GM12878 (cell line): Measurements from ENCODE around the gene TYK2. TPM values are rescaled to one million over a fixed set of nuclear protein-coding genes. Genes with fewer than 3 reads are reported as not detected.

Experiments used
- ATAC-seq: fragments of 200-7000 bp; cut with Tn5 transposase; 3 replicates; pipeline ENCODE4 v1.9.1; 2020; ENCODE audit warnings: mild to moderate bottlenecking, moderate library complexity
- BruUV-seq: library from RNA; stranded (reverse); fragments of 400-500 nt; replicated peaks from 2 replicates; lab custom pipeline; 2021; lab: Mats Ljungman, UMichigan
- CTCF ChIA-PET: fragments of 300-600 bp; sonication (Branson Sonifier 250); formaldehyde crosslinking; extraction: SDS; loops from one replicate; lab custom pipeline; 2021; ENCODE audit warnings: inconsistent platforms; lab: Yijun Ruan, JAX
- POLR2A ChIA-PET: fragments of 350-600 bp; formaldehyde crosslinking; extraction: SDS; loops from one replicate; lab custom pipeline; 2021; ENCODE audit warnings: inconsistent platforms; lab: Charles Lee
- RAD21 ChIA-PET: fragments of 300-600 bp; sonication (Branson Sonifier 250); formaldehyde crosslinking; loops from one replicate; lab custom pipeline; 2023; ENCODE audit warnings: antibody characterized with exemption; ENCODE audit not compliant: unreplicated experiment; lab: Charles Lee
- SMC1A ChIA-PET: fragments of 300-600 bp; sonication (Branson Sonifier 250); formaldehyde crosslinking; loops from one replicate; lab custom pipeline; 2023; ENCODE audit not compliant: unreplicated experiment, uncharacterized antibody; lab: Charles Lee
- DNase-seq: peaks from one replicate; pipeline ENCODE4 v3.0.0-alpha.2; 2011; ENCODE audit warnings: low read depth, low spot score
- FAIRE-seq: peaks from 3 replicates; lab custom pipeline; 2011; peaks lifted over from hg19 to GRCh38; lab: Jason Lieb, UNC
- H2AFZ ChIP-seq: 2 replicates; pipeline ENCODE4 v1.6.0; 2011; ENCODE audit warnings: low read depth, low read length, control low read depth; ENCODE audit not compliant: control insufficient read depth
- H3K27ac ChIP-seq: 2 replicates; pipeline ENCODE4 v1.5.1; 2011; ENCODE audit warnings: control low read depth; ENCODE audit not compliant: control insufficient read depth, insufficient read depth
- H3K27me3 ChIP-seq, 2 experiments: replicated peaks in 1 of 2; 2 replicates each; pipeline versions ENCODE4 v1.6.0 to v1.6.1; 2011; ENCODE audit warnings: low read length in 1 of 2; ENCODE audit not compliant: control insufficient read depth in 2 of 2, insufficient read depth in 2 of 2
- H3K36me3 ChIP-seq, 2 experiments: 2 replicates each; pipeline ENCODE4 v1.5.1; 2011; ENCODE audit warnings: low read length in 1 of 2; ENCODE audit not compliant: control insufficient read depth in 2 of 2, insufficient read depth in 2 of 2
- H3K4me1 ChIP-seq: 2 replicates; pipeline ENCODE4 v1.6.1; 2011; ENCODE audit warnings: mild to moderate bottlenecking, low read length, moderate library complexity, mixed read lengths; ENCODE audit not compliant: control insufficient read depth, insufficient read depth
- H3K4me2 ChIP-seq: 2 replicates; pipeline ENCODE4 v1.6.0; 2011; ENCODE audit warnings: control low read depth; ENCODE audit not compliant: control insufficient read depth, insufficient read depth
- H3K4me3 ChIP-seq: fragments of 200-600 bp; sonication (generic); 2 replicates; pipeline ENCODE4 v1.5.1; 2016
- H3K79me2 ChIP-seq: 2 replicates; pipeline ENCODE4 v1.6.0; 2011; ENCODE audit warnings: low read length; ENCODE audit not compliant: control insufficient read depth, insufficient read depth
- H3K9ac ChIP-seq: 2 replicates; pipeline ENCODE4 v1.8.0; 2011; ENCODE audit warnings: low read length, control low read depth, mixed read lengths; ENCODE audit not compliant: control insufficient read depth, insufficient read depth
- H3K9me3 ChIP-seq: replicated peaks from 3 replicates; pipeline ENCODE4 v1.5.1; 2011; ENCODE audit warnings: mild to moderate bottlenecking, low read length; ENCODE audit not compliant: control insufficient read depth, insufficient read depth
- H4K20me1 ChIP-seq: 2 replicates; pipeline ENCODE4 v1.6.0; 2011; ENCODE audit not compliant: control insufficient read depth, insufficient read depth
- FOXK2 ChIP-seq: fragments of 450-650 bp; IDR thresholded peaks from 2 replicates; pipeline ENCODE4 v1.6.1; 2017; ENCODE audit warnings: mild to moderate bottlenecking, moderate library complexity
- GATAD2B ChIP-seq: fragments of 450-650 bp; conservative IDR thresholded peaks from 2 replicates; pipeline ENCODE4 v1.6.1; 2017; ENCODE audit warnings: low read depth, mild to moderate bottlenecking, moderate library complexity
- MTA3 ChIP-seq: IDR thresholded peaks from 2 replicates; pipeline ENCODE4 v1.6.1; 2012; ENCODE audit warnings: low read length, inconsistent platforms, borderline replicate concordance
- NFYA ChIP-seq: IDR thresholded peaks from 2 replicates; pipeline ENCODE4 v1.6.1; 2011; ENCODE audit warnings: low read depth, mild to moderate bottlenecking, low read length, improper control_type of control experiment, borderline replicate concordance
- NR2C1 ChIP-seq: fragments of 450-650 bp; IDR thresholded peaks from 2 replicates; pipeline ENCODE4 v1.6.1; 2017; ENCODE audit warnings: antibody characterized with exemption, mild to moderate bottlenecking, moderate library complexity
- PAX5 ChIP-seq: IDR thresholded peaks from 2 replicates; pipeline ENCODE4 v1.6.1; 2011; ENCODE audit warnings: low read depth, low read length, borderline replicate concordance
- POLR2AphosphoS2 ChIP-seq: IDR thresholded peaks from 2 replicates; pipeline ENCODE4 v1.6.1; 2011; ENCODE audit warnings: low read depth, mild to moderate bottlenecking, low read length, improper control_type of control experiment, moderate library complexity
- RB1 ChIP-seq: fragments of 450-650 bp; formaldehyde crosslinking; IDR thresholded peaks from 2 replicates; pipeline ENCODE4 v1.6.1; 2017; ENCODE audit warnings: mild to moderate bottlenecking, borderline replicate concordance
- RFX5 ChIP-seq: IDR thresholded peaks from 2 replicates; pipeline ENCODE4 v1.6.1; 2011; ENCODE audit warnings: low read depth, low read length, improper control_type of control experiment
- SIN3A ChIP-seq: IDR thresholded peaks from 2 replicates; pipeline ENCODE4 v1.6.1; 2012; ENCODE audit warnings: low read depth, low read length, improper control_type of control experiment
- TAF1 ChIP-seq: IDR thresholded peaks from 2 replicates; pipeline ENCODE4 v1.6.1; 2011; ENCODE audit warnings: mild to moderate bottlenecking, low read depth, low read length, borderline replicate concordance
- TARDBP ChIP-seq: IDR thresholded peaks from 2 replicates; pipeline ENCODE4 v1.6.1; 2016; ENCODE audit warnings: borderline replicate concordance
- ZBTB11 ChIP-seq: fragments of 450-650 bp; formaldehyde crosslinking; IDR thresholded peaks from 2 replicates; pipeline ENCODE4 v1.5.0; 2022; ENCODE audit warnings: mild to moderate bottlenecking, missing genetic modification characterization
- ZNF207 ChIP-seq: fragments of 450-650 bp; IDR thresholded peaks from 2 replicates; pipeline ENCODE4 v1.6.1; 2014; ENCODE audit warnings: antibody characterized with exemption, mild to moderate bottlenecking, borderline replicate concordance
- ZNF622 ChIP-seq: fragments of 450-650 bp; IDR thresholded peaks from 2 replicates; pipeline ENCODE4 v1.6.1; 2017; ENCODE audit warnings: mild to moderate bottlenecking, inconsistent platforms
- ZSCAN29 ChIP-seq: fragments of 450-650 bp; IDR thresholded peaks from 2 replicates; pipeline ENCODE4 v1.6.1; 2017; ENCODE audit warnings: mild to moderate bottlenecking, moderate library complexity
- WGBS: methylation state at CpG from one replicate; pipeline ENCODE4 v1.1.6; 2016; ENCODE audit warnings: low lambda C conversion rate; ENCODE audit not compliant: insufficient replicate concordance, insufficient coverage; ENCODE audit errors: missing lambda C conversion rate; 5-methylcytosine and 5-hydroxymethylcytosine counted together
- in situ Hi-C: fragments of 300-500 bp; cut with MboI; formaldehyde crosslinking; loops from 9 replicates; pipeline ENCODE4 v1.14.3; 2018; ENCODE audit warnings: mixed read lengths
- intact Hi-C: fragments of 100-400 bp; cut with micrococcal nuclease; formaldehyde crosslinking; loops from one replicate; pipeline ENCODE4 v1.14.2; 2022; ENCODE audit not compliant: unreplicated experiment
- polyA plus RNA-seq, 11 experiments: library from polyadenylated mRNA; depleted of rRNA in 4 of 11; unstranded in 6 of 11; stranded (reverse) in 5 of 11; fragments of >200 nt; fragmentation: Nextera tagmentation in 4 of 11; fragmentation: Illumina TruSeq in 1 of 11; extraction: Ambion mirVana in 4 of 11; extraction: Trizol in 1 of 11; gene quantifications; 1 replicate in 1 of 11; 2 replicates in 10 of 11; pipeline versions ENCODE4 v1.2.1 to v1.2.3, GENCODE V29; 2011 to 2016; ENCODE audit warnings: inconsistent platforms in 2 of 11, missing spikeins in 2 of 11, low read depth in 1 of 11
- total RNA-seq, 4 experiments: library from RNA; depleted of rRNA in 3 of 4; stranded (reverse); fragments of >200 nt in 3 of 4; fragmentation: Illumina TruSeq in 1 of 4; extraction: Trizol in 1 of 4; gene quantifications; 2 replicates each; pipeline versions ENCODE4 v1.2.1 to v1.2.3, GENCODE V29; 2013 to 2021

Gene TYK2
- total and polyA plus RNA-seq, 10 of the 15 experiments (the other 5 are each of a cell fraction or from before 2014, with no cell fraction given): 36.4 to 364 (median 179) TPM

GRCh38 chr19:10395003-10395402, 14.6 kb upstream of the TYK2 start:
- Histone ChIP-seq H3K27ac (no peak overlapping the region), H3K4me3 (no peak overlapping the region), H3K4me1 (0 out of 2 replicates have a peak, but pooled peaks cover 4% of the 10 kb centered on the region), H4K20me1 (no peaks in the 10 kb centered on the region), H2AFZ (no peak overlapping the region), H3K36me3 (peaks cover 5 to 28% of the 10 kb centered on the region in 2 experiments; a peak in 3 of 4 replicates), H3K9me3 (no peaks in the 10 kb centered on the region), H3K79me2 (peaks cover 17% of the 10 kb centered on the region), H3K4me2 (no peak overlapping the region), H3K27me3 (no peaks in the 10 kb centered on the region), H3K9ac (no peak overlapping the region)
- ChIA-PET POLR2A (interaction anchor here (0.5 kb wide), 1 partner anchor 126 kb away, joined by 5 read pairs; no protein-coding TSS in a partner anchor), CTCF (interaction anchor here (4.9 kb wide), 1 partner anchor 136 kb away, joined by 89 read pairs; no protein-coding TSS in a partner anchor), SMC1A (no interaction called here), RAD21 (no interaction called here)
- in situ Hi-C loops (no loop called here), intact Hi-C loops (no loop called here)
- ATAC-seq: no peak
- BruUV-seq: TSS peak; percentile 59
- FAIRE-seq: no peak
- DNase-seq: no peak
- TF ChIP-seq POLR2AphosphoS2 (no peak), RFX5 (no peak), SIN3A (no peak), ZNF207 (no peak), NFYA (no peak), NR2C1 (no peak), TARDBP (no peak)
- 84% methylated on average over 12 of the region's 12 CpGs for WGBS

- H4K20me1 ChIP-seq: no peaks in the 10 kb centered on the region
- POLR2A ChIA-PET: interaction anchor here (0.9 kb wide), 1 partner anchor 13 kb away, joined by 3 read pairs; the partner anchor contains the start of gene TYK2
- TF ChIP-seq ZSCAN29 (no peak), GATAD2B (no peak), TAF1 (no peak), ZNF622 (no peak), ZBTB11 (CRISPR knock-in tag) (no peak), PAX5 (no peak), MTA3 (no peak), RB1 (no peak), FOXK2 (no peak)
These were observed 12.8 kb upstream of the TYK2 start for GRCh38 chr19:10393137-10393536.

More at GRCh38 chr19:10393137-10393536, 12.8 kb upstream of the TYK2 start:
- RAD21 ChIA-PET: interaction anchor here (1.0 to 4.1 kb wide), 3 partner anchors 123 to 134 kb away, joined by 4 to 49 read pairs (median 40); partner anchors contain the start of gene ICAM1
- no peak for FAIRE-seq
- H3K27ac ChIP-seq: no peak overlapping the region
- no peaks in the 10 kb centered on the region for H3K9me3 ChIP-seq
- H3K4me1 ChIP-seq: no peaks in the 10 kb centered on the region
- DNase-seq: no peak
- H3K27me3 ChIP-seq: no peaks in the 10 kb centered on the region
- H3K36me3 ChIP-seq: peaks cover 5 to 28% of the 10 kb centered on the region in 2 experiments; a peak in 3 of 4 replicates
- intact Hi-C loops (no loop called here), in situ Hi-C loops (no loop called here)
- SMC1A ChIA-PET: interaction anchor here (1.0 to 3.2 kb wide), 4 partner anchors 8 to 135 kb away, joined by 3 to 35 read pairs (median 10); partner anchors contain the start of gene ICAM1
- ATAC-seq: no peak
- CTCF ChIA-PET: interaction anchor here (1.1 to 4.9 kb wide), 3 partner anchors 35 to 134 kb away, joined by 3 to 89 read pairs (median 89); partner anchors contain the start of gene ICAM1
- BruUV-seq: no TSS peak
- H3K9ac ChIP-seq: no peak overlapping the region
- WGBS: 97% methylated on average over 20 of the region's 24 CpGs
- H3K79me2 ChIP-seq: peaks cover 5% of the 10 kb centered on the region
- no peak overlapping the region for H2AFZ ChIP-seq
- H3K4me3 ChIP-seq: no peak overlapping the region
- no peak overlapping the region for H3K4me2 ChIP-seq
